ENCODE results near the gene MAPKAPK3. TPM values are rescaled to one million over a fixed set of nuclear protein-coding genes. Genes with fewer than 3 reads are reported as not detected.
A peak's percentile ranks its signal among the peaks of the same experiment; 100 is the strongest.

Gene MAPKAPK3
- total and polyA plus RNA-seq, 2 donors (not counting 3 experiments of a cell fraction or from before 2014, with no cell fraction given): 21.3 to 30.5 TPM

DNA sequence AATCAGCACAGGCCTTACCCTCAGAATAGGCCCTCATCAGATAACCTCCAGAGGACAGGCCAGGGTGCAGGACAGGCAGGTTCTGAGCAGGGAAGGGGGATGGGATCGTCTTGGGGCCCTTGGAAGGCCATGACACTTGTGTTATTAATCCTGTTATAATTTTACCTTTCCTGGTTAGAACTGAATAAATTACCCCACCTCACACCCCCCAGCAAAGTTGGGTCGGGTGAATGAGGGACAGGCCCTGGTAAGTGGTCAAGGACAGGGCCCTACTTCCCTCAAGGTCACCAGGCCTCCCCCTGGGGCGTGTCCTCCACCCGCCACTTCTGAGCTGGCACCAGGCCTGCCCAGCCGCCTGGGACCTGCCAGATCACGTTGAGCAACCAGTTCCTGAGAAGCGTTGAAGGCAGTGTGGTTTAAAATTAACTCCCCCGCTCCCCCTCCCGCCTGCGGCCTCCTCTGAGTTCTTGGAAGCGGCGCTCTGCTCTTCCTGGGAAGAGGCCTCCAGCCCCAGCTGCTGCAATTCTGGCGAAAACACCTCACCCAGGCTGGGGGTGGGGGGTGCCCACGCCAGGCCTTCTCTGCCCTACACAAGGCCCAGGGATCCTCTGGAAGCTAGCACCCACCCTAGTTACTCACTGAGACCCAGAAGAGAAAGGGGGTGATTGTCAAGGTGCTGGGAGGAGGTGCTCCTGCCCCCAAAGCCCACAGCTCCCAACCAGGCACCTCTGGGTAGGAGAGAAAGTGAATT lies 15.9 kb upstream of the MAPKAPK3 start:
- no peak overlapping the region for H3K9ac ChIP-seq (replicated peaks; ENCODE audit: extremely low read depth, insufficient read depth, low read length)
- peaks cover 10% of the 10 kb centered on the region for H3K4me1 ChIP-seq (ENCODE audit: control insufficient read depth, extremely low read depth, insufficient read depth, low read length)
- ChIA-PET POLR2A (interaction anchor here (0.7 to 1.9 kb wide), 3 partner anchors 9 to 909 kb away, joined by 3 to 7 read pairs (median 4); partner anchors contain the start of gene HEMK1), CTCF (interaction anchor here (0.6 to 1.7 kb wide), 6 partner anchors 9 to 29 kb away, joined by 3 to 8 read pairs (median 4); partner anchors contain the start of genes CISH and MAPKAPK3)
- no peaks in the 10 kb centered on the region for H4K20me1 ChIP-seq (replicated peaks; ENCODE audit: control insufficient read depth, extremely low read depth, insufficient read depth, low read length)
- no peaks in the 10 kb centered on the region for H3K79me2 ChIP-seq (ENCODE audit: control insufficient read depth, insufficient read depth, low read length)
- H3K36me3 ChIP-seq (ENCODE audit: control insufficient read depth in 2 of 2, extremely low read depth in 1 of 2, insufficient read depth in 2 of 2, low read length in 2 of 2): no peaks in the 10 kb centered on the region
- H3K27me3 ChIP-seq (ENCODE audit: control insufficient read depth in 2 of 2, insufficient read depth in 2 of 2, low read length in 2 of 2): no peaks in the 10 kb centered on the region
- BruUV-seq (replicated peaks): no TSS peak
- peak overlapping the region; percentile 53 for H2AFZ ChIP-seq (ENCODE audit: low read depth, low read length)
- no peaks in the 10 kb centered on the region for H3K9me3 ChIP-seq (replicated peaks; ENCODE audit: control insufficient read depth, insufficient read depth, low read length)
- intact Hi-C loops (cut with micrococcal nuclease): loop anchor here (1.0 kb wide), 2 partner anchors 10 to 29 kb away; partner anchors contain the start of gene CISH
- DNase-seq (ENCODE audit: low read depth, low spot score) (peak; percentile 87), FAIRE-seq (peak; percentile 61)
- dilution Hi-C loops (cut with MboI; ENCODE audit: extremely low pct_ligation_motif_present, low sequenced_read_pairs): no loop called here
- peak overlapping the region; percentile 42 for H3K27ac ChIP-seq (ENCODE audit: insufficient read depth, low read depth, low read length)
- no peak overlapping the region for H3K4me3 ChIP-seq (replicated peaks in 1 of 3; ENCODE audit: insufficient read depth in 1 of 3, low read depth in 1 of 3, low read length in 3 of 3)
- no peaks in the 10 kb centered on the region for H3K9me1 ChIP-seq (replicated peaks; ENCODE audit: control insufficient read depth, extremely low read depth, insufficient read depth, low read length)
- no peak for TF ChIP-seq EZH2 (IDR thresholded peaks at IDR 0.05; ENCODE audit: borderline replicate concordance, low read depth, low read length, severe bottlenecking)
- TF ChIP-seq, protein P1, sequence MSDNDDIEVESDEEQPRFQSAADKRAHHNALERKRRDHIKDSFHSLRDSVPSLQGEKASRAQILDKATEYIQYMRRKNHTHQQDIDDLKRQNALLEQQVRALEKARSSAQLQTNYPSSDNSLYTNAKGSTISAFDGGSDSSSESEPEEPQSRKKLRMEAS (IDR thresholded peaks at IDR 0.05; ENCODE audit: insufficient read depth, insufficient read length): no peak
- no peak for TF ChIP-seq FOS (IDR thresholded peaks at IDR 0.05; ENCODE audit: borderline replicate concordance, insufficient read depth, low read length)
- TF ChIP-seq CTCF (IDR thresholded peaks at IDR 0.05; ENCODE audit: extremely low read depth in 1 of 2, insufficient read depth in 1 of 2, low read depth in 1 of 2, low read length in 2 of 2): no peak
- no peak for TF ChIP-seq JUN (IDR thresholded peaks at IDR 0.05; ENCODE audit: borderline replicate concordance, insufficient read depth, insufficient read length, low read depth)
- no peak for TF ChIP-seq GATA2 (IDR thresholded peaks at IDR 0.05; ENCODE audit: insufficient read depth, insufficient read length, low read depth, low read length)
- TF ChIP-seq POLR2AphosphoS5 (IDR thresholded peaks at IDR 0.05; ENCODE audit: insufficient read depth, low read depth, low read length): no peak
- no peak for TF ChIP-seq MYC (IDR thresholded peaks at IDR 0.05; ENCODE audit: low read depth, low read length)
- no peak for TF ChIP-seq POLR2A (IDR thresholded peaks at IDR 0.05; ENCODE audit: low read depth, low read length)
- no peak overlapping the region for H3K4me2 ChIP-seq (ENCODE audit: insufficient read depth, low read length)

Measured in endothelial cell of umbilical vein (primary cell).